HUDEP-2 (cell line): ENCODE data around the gene TMCO2.
"Not testable (repeated sequence)": the region's sequence is repeated elsewhere in the genome, so short reads cannot be mapped to it uniquely, and the experiment has no call there.

Source experiments
- DNase-seq, 76 experiments: peaks; one replicate each; lab custom pipeline; 2025; ENCODE audit not compliant: unreplicated experiment in 76 of 76; lab: John Stamatoyannopoulos, UW

Gene TMCO2

GRCh38 chr1:40247655-40248054, at the start of gene TMCO2:
Gene TMCO2 (plus strand): TSS chr1:40247937. CDS start chr1:40247994, 57 bp downstream.
- DNase-seq = no peak

GRCh38 chr1:40199126-40199525, 48.6 kb upstream of the TMCO2 start:
- no peak for DNase-seq

- DNase-seq = no peak
These were observed 42.9 kb upstream of the TMCO2 start for GRCh38 chr1:40204856-40205255.

DNA sequence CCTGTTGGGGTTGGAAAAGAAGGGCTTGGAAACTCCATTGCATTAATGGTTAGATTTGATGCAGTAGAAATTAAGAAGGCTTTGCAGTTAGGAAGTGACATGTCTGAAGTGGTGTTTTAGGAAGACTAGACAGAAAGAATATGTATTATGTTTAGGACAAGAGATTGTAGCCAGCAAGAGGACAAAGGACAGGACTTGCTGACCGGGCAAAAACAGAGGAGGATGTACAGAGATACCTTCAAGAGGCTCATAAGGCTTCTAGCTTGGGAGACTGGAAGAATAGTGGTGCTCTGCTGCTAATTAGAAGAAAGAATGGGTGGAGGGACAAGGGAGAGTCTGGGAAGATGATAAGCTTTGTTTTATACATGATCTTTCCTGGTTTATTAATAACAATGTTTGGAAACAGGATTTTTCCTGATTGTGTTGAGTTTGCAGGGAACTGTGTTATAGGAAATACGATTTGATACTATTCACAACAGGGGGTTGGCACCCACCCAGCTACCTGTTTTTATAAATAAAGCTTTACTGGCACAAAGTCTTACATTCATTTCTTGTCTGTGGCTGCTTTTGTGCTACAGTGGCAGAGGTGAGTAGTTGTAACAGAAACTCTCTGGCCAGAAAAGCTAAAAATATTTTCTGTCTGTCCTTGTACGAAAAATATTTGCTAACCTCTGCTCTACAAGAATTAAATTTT, 37.1 kb upstream of the TMCO2 start:
- no peak for DNase-seq

GRCh38 chr1:40218333-40218732, 29.4 kb upstream of the TMCO2 start:
- no peak for DNase-seq

DNA sequence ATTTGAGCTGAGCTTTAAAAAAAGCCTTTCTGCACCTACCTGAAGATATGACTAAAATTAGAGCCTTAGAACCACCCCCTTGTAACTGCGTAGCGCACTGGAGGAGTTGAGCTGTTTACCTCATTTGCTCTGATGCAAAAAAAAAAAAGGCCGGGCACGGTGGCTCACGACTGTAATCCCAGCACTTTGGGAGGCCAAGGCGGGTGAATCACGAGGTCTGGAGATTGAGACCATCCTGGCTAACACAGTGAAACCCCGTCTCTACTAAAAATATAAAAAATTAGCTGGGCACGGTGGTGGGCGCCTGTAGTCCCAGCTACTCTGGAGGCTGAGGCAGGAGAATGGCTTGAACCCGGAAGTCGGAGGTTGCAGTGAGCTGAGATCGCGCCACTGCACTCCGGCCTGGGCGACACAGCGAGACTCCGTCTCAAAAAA, 26.2 kb upstream of the TMCO2 start:
- not testable (repeated sequence) for DNase-seq

- peak in 19 of 76 experiments; percentile 2 to 42 (median 10) for DNase-seq
These were observed 25.6 kb upstream of the TMCO2 start for GRCh38 chr1:40221977-40222772.

DNA sequence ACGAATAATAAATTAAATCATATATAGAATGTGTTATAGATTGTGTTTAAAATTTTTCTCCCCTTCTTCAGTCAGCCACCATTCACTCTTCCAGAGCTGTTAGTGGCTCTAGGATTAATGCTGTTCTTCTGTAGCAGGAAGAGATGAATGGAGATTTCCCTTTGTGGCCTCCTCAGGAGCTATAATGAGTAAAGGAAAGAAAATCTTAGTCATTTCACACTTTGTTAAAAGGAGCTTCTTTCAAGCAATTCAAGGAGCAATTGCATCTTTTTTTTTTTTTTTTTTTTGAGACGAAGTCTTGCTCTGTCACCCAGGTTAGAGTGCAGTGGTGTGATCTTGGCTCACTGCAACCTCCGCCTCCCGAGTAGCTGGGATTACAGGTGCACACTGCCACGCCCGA, 23.7 kb upstream of the TMCO2 start:
- DNase-seq = no peak

DNA sequence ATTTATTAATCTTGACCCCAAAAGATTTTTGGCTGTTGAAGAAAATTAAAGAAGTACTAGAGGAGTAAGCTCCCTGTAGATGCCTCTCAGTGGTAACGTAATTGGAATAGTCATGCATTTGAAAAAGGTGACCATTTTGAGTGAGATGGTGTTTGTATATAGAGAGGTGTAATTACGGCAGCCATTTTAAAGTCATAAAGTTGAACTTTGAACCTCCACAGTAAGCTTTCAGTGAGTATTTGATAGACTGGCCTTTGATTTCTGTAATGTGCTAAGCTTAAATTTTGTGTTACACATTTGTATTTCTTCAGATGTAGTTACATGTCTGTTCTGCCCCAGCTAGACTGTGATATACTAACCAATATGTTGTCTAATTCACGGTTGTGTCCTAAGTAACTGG, 21.5 kb upstream of the TMCO2 start:
- no peak for DNase-seq

DNA sequence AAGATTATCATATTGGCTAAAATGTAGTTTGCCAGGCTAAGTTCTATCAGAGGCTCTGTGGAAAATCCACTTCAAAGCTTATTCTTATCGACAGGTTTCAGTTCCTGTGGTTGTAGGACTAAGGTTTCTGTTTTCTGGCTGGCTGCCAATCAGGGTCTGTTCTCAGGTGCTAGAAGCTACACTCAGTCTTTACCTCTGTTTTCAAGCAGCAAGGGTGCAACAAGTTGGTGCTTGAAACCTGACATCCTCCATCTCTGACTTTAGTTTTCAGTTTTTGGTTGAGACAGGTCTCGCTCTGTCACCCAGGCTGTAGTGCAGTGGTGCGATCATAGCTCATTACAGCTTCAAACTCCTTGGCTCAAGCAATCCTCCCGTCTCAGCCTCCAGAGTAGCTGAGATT, 15.3 kb upstream of the TMCO2 start:
- DNase-seq = no peak

DNA sequence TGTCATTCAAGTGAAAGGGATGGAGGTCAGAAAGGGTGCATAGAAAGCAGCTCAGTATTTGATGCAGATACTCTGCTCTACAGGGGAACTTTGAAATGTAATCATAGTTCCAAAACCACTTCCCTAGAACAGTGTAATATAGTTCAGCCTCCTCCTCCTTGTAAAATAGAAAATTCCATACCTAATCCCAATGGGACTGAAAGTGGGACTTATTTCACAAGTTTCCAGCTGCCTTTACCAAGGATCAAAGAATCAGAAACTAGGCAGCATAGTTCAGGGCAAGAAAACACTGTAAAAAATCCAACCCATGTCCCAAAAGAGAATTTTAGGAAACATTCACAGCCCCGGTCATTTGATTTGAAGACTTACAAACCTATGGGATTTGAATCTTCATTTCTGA, 8.1 kb upstream of the TMCO2 start:
- no peak for DNase-seq

- DNase-seq = no peak
These were observed 7.3 kb upstream of the TMCO2 start for GRCh38 chr1:40240390-40240789.

GRCh38 chr1:40241362-40241761, 6.4 kb upstream of the TMCO2 start:
- DNase-seq = no peak

- no peak for DNase-seq
These were observed 4.4 kb upstream of the TMCO2 start for GRCh38 chr1:40243351-40243750.

GRCh38 chr1:40244138-40244744, 3.5 kb upstream of the TMCO2 start:
- DNase-seq = no peak

GRCh38 chr1:40245686-40246085, 2.1 kb upstream of the TMCO2 start:
- peak in 36 of 76 experiments; percentile 1 to 66 (median 22) for DNase-seq

DNA sequence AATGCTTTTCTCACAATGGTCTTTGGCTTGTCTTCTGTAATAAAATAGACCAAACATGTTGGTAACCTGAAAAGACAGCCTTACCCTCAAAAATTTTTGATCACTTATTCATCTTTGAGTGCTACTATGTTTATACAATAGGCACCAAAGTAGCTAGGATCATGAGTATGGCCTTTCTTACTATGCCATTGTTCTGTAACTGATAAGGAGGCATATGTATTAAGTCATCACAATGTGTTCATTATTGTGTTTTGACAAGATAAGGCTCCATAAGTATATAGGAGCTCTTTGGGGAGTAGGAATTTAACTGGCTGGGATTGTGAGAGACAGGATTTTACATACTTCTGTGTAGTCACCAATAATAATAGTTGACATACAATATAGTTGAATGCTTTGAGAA, 675 bp downstream of the TMCO2 start:
- peak in 4 of 76 experiments; percentile 9 to 41 (median 27) for DNase-seq

DNA sequence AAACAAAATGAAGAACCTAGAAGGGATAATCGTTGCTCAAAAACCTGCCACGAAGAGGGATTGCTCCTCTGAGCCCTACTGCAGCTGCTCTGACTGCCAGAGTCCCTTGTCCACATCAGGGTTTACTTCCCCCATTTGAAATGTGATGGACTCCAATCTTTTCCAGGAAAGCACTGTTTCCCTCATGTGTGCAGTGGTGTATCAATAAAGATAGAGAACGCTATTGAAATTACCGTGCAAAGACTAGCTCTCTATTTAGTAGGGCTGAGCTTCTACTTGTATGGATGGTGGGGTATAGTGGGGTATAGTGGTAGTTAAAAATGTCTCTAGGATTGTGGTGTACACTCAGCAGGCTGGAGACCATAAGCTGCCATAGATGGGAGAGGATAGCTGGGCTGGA, 3.7 kb downstream of the TMCO2 start:
- no peak for DNase-seq

DNA sequence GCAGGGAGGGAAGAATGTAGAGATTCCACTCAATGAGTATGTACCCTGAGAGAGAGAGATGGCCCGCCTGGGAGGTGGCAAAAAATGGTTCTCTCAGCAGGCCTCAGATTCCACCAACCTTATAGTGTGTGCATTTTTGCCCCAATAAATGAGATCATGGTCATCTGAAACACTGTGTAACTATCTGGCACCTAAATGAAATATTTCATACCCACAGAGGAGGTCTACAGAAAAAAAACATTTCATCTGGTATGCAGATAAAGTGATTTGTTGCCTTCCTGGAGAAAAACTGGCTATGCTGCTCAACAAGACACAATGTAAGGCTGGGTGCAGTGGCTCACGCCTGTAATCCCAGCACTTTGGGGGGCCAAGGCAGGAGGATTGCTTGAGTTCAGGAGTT, 4.9 kb downstream of the TMCO2 start:
- DNase-seq = no peak

GRCh38 chr1:40255231-40255630, 7.5 kb downstream of the TMCO2 start:
- DNase-seq = no peak

GRCh38 chr1:40256401-40257084, 8.8 kb downstream of the TMCO2 start:
- DNase-seq = peak in 1 of 76 experiments; percentile 19
